Neural cell (in vitro differentiated cells): ENCODE results near the gene MINDY3. TPM values are rescaled to one million over a fixed set of nuclear protein-coding genes. Genes with fewer than 3 reads are reported as not detected.
A peak's percentile ranks its signal among the peaks of the same experiment; 100 is the strongest.

Source experiments
- H2AFZ ChIP-seq: fragments of 200-600, 300-800 bp; sonication (generic), shearing (Covaris generic); 2 replicates; pipeline ENCODE4 v1.6.0; 2014; ENCODE audit warnings: low read depth, mild to moderate bottlenecking, antibody characterized with exemption, low read length, moderate library complexity
- H3F3A ChIP-seq: fragments of 200-600 bp; shearing (Covaris generic); 2 replicates; pipeline ENCODE4 v1.6.1; 2016; ENCODE audit warnings: mild to moderate bottlenecking, moderate library complexity, mixed read lengths, antibody characterized with exemption, low read length; ENCODE audit not compliant: insufficient read depth, poor library complexity, severe bottlenecking
- H3K27ac ChIP-seq: fragments of 200-600, 300-800 bp; sonication (generic), shearing (Covaris generic); 2 replicates; pipeline ENCODE4 v1.5.1; 2014; ENCODE audit warnings: mild to moderate bottlenecking, low read length, moderate library complexity
- H3K27me3 ChIP-seq: fragments of 300-800, 200-600 bp; sonication (generic), shearing (Covaris generic); 2 replicates; pipeline ENCODE4 v1.6.0; 2014; ENCODE audit warnings: mild to moderate bottlenecking, low read depth, low read length, moderate library complexity; ENCODE audit not compliant: insufficient read depth
- H3K36me3 ChIP-seq: fragments of 300-800, 200-600 bp; sonication (generic), shearing (Covaris generic); 2 replicates; pipeline ENCODE4 v1.5.1; 2014; ENCODE audit warnings: mild to moderate bottlenecking, antibody characterized with exemption, low read length, moderate library complexity; ENCODE audit not compliant: insufficient read depth
- H3K4me2 ChIP-seq: fragments of 300-800, 200-600 bp; sonication (generic), shearing (Covaris generic); 2 replicates; pipeline ENCODE4 v1.6.0; 2014; ENCODE audit warnings: mild to moderate bottlenecking, low read length
- H3K4me3 ChIP-seq: fragments of 300-800, 200-600 bp; sonication (generic), shearing (Covaris generic); 2 replicates; pipeline ENCODE4 v1.5.1; 2014; ENCODE audit warnings: mild to moderate bottlenecking, low read length, moderate library complexity
- H3K79me2 ChIP-seq: fragments of 200-600 bp; shearing (Covaris generic); replicated peaks from 2 replicates; pipeline ENCODE4 v1.6.0; 2014; ENCODE audit warnings: mild to moderate bottlenecking, low read length, moderate library complexity; ENCODE audit not compliant: insufficient read depth
- H3K9ac ChIP-seq: fragments of 300-800, 200-600 bp; sonication (generic), shearing (Covaris generic); 2 replicates; pipeline ENCODE4 v1.6.1; 2016; ENCODE audit warnings: mild to moderate bottlenecking, low read length, mixed read lengths
- H3K9me2 ChIP-seq: fragments of 200-600 bp; shearing (Covaris generic); 2 replicates; pipeline ENCODE4 v1.6.1; 2016; ENCODE audit warnings: mild to moderate bottlenecking, low read length, mixed read lengths; ENCODE audit not compliant: insufficient read depth
- H3K9me3 ChIP-seq: fragments of 200-600, 300-800 bp; sonication (generic), shearing (Covaris generic); 2 replicates; pipeline ENCODE4 v1.6.1; 2016; ENCODE audit warnings: mild to moderate bottlenecking, mixed run types, low read length, moderate library complexity, mixed read lengths
- H4K20me1 ChIP-seq: fragments of 200-600 bp; shearing (Covaris generic); 2 replicates; pipeline ENCODE4 v1.6.1; 2016; ENCODE audit warnings: mild to moderate bottlenecking, mixed run types; ENCODE audit not compliant: insufficient read depth
- CTCF ChIP-seq: fragments of 450-650 bp; IDR thresholded peaks from 2 replicates; pipeline ENCODE4 v1.5.1; 2014; ENCODE audit warnings: antibody characterized with exemption, mild to moderate bottlenecking, moderate library complexity; ENCODE audit not compliant: poor library complexity, severe bottlenecking
- EP300 ChIP-seq: fragments of 450-650 bp; conservative IDR thresholded peaks from 2 replicates; pipeline ENCODE4 v1.6.1; 2014; ENCODE audit warnings: antibody characterized with exemption, mild to moderate bottlenecking, moderate library complexity; ENCODE audit not compliant: poor library complexity, severe bottlenecking
- EZH2 ChIP-seq: fragments of 200-600, 300-800 bp; shearing (Covaris generic), sonication (generic); IDR thresholded peaks from 2 replicates; pipeline ENCODE4 v1.6.1; 2014; ENCODE audit warnings: antibody characterized with exemption, low read length, borderline replicate concordance, mild to moderate bottlenecking; ENCODE audit not compliant: insufficient read depth, poor library complexity, severe bottlenecking
- MXI1 ChIP-seq: fragments of 450-650 bp; conservative IDR thresholded peaks from 2 replicates; pipeline ENCODE4 v1.6.1; 2014; ENCODE audit warnings: antibody characterized with exemption, mild to moderate bottlenecking; ENCODE audit not compliant: poor library complexity, severe bottlenecking
- POLR2AphosphoS5 ChIP-seq: IDR thresholded peaks from 2 replicates; pipeline ENCODE4 v1.6.1; 2012
- RAD21 ChIP-seq: fragments of 450-650 bp; conservative IDR thresholded peaks from 2 replicates; pipeline ENCODE4 v1.6.1; 2014; ENCODE audit warnings: antibody characterized with exemption, mild to moderate bottlenecking, moderate library complexity
- REST ChIP-seq: IDR thresholded peaks from 2 replicates; pipeline ENCODE4 v1.6.1; 2012; ENCODE audit warnings: borderline replicate concordance
- SMC3 ChIP-seq: fragments of 450-650 bp; conservative IDR thresholded peaks from 2 replicates; pipeline ENCODE4 v1.6.1; 2014; ENCODE audit warnings: antibody characterized with exemption, mild to moderate bottlenecking, moderate library complexity; ENCODE audit not compliant: poor library complexity
- TAF1 ChIP-seq: IDR thresholded peaks from 2 replicates; pipeline ENCODE4 v1.6.1; 2012; ENCODE audit warnings: low read depth
- polyA plus RNA-seq: library from polyadenylated mRNA; depleted of rRNA; stranded (reverse); fragments of >200 nt; gene quantifications from 2 replicates; pipeline ENCODE4 v1.2.3, GENCODE V29; 2014

The MINDY3 gene
- polyA plus RNA-seq, 1 donor from 2014 or later, result 56.5 TPM

GRCh38 chr10:15856328-15857015 is 3.8 kb downstream of the MINDY3 start:
- TF ChIP-seq EZH2 (no peak), POLR2AphosphoS5 (no peak), TAF1 (no peak), REST (no peak), MXI1 (no peak), EP300 (no peak), SMC3 (no peak), RAD21 (no peak), CTCF (no peak)
- H4K20me1 ChIP-seq, result no peaks in the 10 kb centered on the region

DNA sequence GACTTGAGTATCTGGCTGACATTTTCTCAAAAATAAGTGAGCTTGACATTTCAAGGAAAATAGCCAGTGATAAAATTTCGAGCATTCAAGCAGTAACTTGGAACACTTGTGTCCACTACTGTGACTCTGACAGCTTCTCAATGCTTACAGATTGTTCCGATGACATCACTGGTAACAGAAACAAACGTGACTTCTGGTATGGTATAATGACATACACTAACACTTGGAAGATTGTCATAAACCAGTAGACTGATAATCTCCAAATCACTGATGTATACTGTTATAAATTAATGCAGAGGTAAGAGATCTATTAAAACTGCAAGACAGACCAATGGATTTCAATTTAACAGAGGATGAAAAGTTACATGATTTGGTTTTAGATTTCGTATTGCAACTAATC is 6.5 kb downstream of the MINDY3 start:
- Histone ChIP-seq H3K9me2 (no peaks in the 10 kb centered on the region), H3K27me3 (no peaks in the 10 kb centered on the region), H3K36me3 (no peaks in the 10 kb centered on the region), H3K4me2 (no peak overlapping the region), H3K4me3 (no peak overlapping the region), H3K9ac (no peak overlapping the region), H2AFZ (no peak overlapping the region), H3F3A (no peaks in the 10 kb centered on the region), H4K20me1 (no peaks in the 10 kb centered on the region), H3K9me3 (no peaks in the 10 kb centered on the region), H3K79me2 (peaks cover 35% of the 10 kb centered on the region), H3K27ac (no peak overlapping the region)
- TF ChIP-seq EZH2 (no peak), EP300 (no peak), MXI1 (no peak), CTCF (no peak), SMC3 (no peak), RAD21 (no peak), TAF1 (no peak), POLR2AphosphoS5 (no peak), REST (no peak)

More at GRCh38 chr10:15856328-15857015, 3.8 kb downstream of the MINDY3 start:
- Histone ChIP-seq H3K27ac (no peak overlapping the region), H3K9ac (no peak overlapping the region), H2AFZ (no peak overlapping the region), H3F3A (no peaks in the 10 kb centered on the region), H3K27me3 (no peaks in the 10 kb centered on the region), H3K9me3 (no peaks in the 10 kb centered on the region), H3K36me3 (no peaks in the 10 kb centered on the region), H3K9me2 (no peaks in the 10 kb centered on the region), H3K79me2 (peaks cover 46% of the 10 kb centered on the region), H3K4me3 (peak overlapping the region; percentile 4), H3K4me2 (no peak overlapping the region)
